ENCODE data around the gene EDN2. TPM values are rescaled to one million over a fixed set of nuclear protein-coding genes. Genes with fewer than 3 reads are reported as not detected.

Gene EDN2
- total RNA-seq, 1 experiment from 2014 or later = 0.28 TPM

DNA sequence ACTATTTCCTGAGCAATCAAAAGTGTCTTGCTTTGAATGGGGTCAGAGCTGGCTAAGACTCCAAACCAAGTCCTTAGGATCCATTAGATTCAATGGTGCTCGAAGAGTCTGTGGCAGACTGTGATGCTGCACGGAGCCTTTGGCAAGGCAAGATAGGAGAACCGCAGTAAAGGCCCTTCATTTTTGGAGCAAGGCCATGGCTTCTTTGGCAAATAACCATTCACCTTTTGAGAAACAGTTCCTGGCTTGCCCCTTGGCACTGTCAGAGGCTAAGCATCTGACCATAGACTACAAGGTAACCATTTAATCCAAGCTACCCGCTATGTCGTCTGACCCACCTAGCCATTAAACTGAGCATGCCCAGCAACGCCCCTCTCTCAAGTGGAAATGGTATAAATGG is 45.2 kb downstream of the EDN2 start:
- Mint-ChIP-seq H3K27me3 (ENCODE audit: unreplicated experiment) (no peaks in the 10 kb centered on the region), H3K27ac (ENCODE audit: unreplicated experiment) (no peak overlapping the region), H3K4me3 (ENCODE audit: low read depth, unreplicated experiment) (no peak overlapping the region), H3K4me1 (ENCODE audit: low read depth, unreplicated experiment) (peaks cover 13% of the 10 kb centered on the region), H3K9me3 (ENCODE audit: low read depth, unreplicated experiment) (no peaks in the 10 kb centered on the region), H3K36me3 (ENCODE audit: insufficient read depth, unreplicated experiment) (no peaks in the 10 kb centered on the region)
- TF ChIP-seq, protein P1, sequence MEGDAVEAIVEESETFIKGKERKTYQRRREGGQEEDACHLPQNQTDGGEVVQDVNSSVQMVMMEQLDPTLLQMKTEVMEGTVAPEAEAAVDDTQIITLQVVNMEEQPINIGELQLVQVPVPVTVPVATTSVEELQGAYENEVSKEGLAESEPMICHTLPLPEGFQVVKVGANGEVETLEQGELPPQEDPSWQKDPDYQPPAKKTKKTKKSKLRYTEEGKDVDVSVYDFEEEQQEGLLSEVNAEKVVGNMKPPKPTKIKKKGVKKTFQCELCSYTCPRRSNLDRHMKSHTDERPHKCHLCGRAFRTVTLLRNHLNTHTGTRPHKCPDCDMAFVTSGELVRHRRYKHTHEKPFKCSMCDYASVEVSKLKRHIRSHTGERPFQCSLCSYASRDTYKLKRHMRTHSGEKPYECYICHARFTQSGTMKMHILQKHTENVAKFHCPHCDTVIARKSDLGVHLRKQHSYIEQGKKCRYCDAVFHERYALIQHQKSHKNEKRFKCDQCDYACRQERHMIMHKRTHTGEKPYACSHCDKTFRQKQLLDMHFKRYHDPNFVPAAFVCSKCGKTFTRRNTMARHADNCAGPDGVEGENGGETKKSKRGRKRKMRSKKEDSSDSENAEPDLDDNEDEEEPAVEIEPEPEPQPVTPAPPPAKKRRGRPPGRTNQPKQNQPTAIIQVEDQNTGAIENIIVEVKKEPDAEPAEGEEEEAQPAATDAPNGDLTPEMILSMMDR (IDR thresholded peaks at IDR 0.05; ENCODE audit: unreplicated experiment) = no peak
- intact Hi-C loops (cut with micrococcal nuclease; ENCODE audit: unreplicated experiment) = no loop called here
- BruUV-seq (replicated peaks) = no TSS peak
- DNase-seq = no peak
- CTCF ChIA-PET = no interaction called here

DNA sequence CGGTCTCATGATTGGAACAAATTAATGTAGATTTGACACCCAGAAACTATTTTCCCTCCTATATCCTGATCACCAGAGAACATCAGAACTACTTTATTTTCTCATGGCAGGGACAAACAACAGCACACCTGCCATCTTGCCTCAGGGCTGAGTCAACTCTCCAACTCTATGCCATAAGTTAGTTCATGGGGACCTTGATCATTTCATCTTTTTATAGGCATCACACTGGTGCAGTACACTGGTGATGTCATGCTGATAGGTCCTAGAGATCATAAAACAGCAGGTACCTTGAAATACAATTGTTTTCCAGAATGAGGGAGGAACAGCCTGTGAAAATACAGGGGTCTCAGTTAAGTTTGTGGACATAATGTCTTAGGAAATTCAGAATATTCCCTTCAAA is 45.8 kb downstream of the EDN2 start:
- no peak overlapping the region for H3K4me3 Mint-ChIP-seq (ENCODE audit: low read depth, unreplicated experiment)
- TF ChIP-seq, protein P1 (IDR thresholded peaks at IDR 0.05; ENCODE audit: unreplicated experiment) = no peak
- no peaks in the 10 kb centered on the region for H3K9me3 Mint-ChIP-seq (ENCODE audit: low read depth, unreplicated experiment)
- DNase-seq = no peak
- H3K4me1 Mint-ChIP-seq (ENCODE audit: low read depth, unreplicated experiment) = peaks cover 18% of the 10 kb centered on the region
- H3K27me3 Mint-ChIP-seq (ENCODE audit: unreplicated experiment) = no peaks in the 10 kb centered on the region
- BruUV-seq (replicated peaks) = no TSS peak
- H3K27ac Mint-ChIP-seq (ENCODE audit: unreplicated experiment) = no peak overlapping the region
- intact Hi-C loops (cut with micrococcal nuclease; ENCODE audit: unreplicated experiment) = no loop called here
- CTCF ChIA-PET = no interaction called here
- no peaks in the 10 kb centered on the region for H3K36me3 Mint-ChIP-seq (ENCODE audit: insufficient read depth, unreplicated experiment)

DNA sequence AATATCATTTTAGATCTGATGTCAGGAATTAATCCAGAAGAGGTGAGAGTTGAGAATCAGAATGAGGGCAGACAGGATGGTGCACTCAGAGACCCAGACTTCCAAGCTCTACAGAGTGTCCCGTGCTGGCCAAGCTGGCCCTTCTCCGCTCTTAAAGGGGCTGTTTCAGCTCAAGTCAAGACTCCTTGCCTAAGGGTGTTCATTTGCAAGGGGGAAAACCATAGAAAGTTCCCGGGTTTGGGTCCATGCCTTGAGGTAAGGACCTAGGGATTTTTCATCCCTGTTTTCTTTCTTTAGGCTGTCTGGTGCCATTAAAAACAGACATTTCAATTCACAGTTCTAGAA is 47.5 kb downstream of the EDN2 start:
- CTCF ChIA-PET = interaction anchor here (0.6 kb wide), 1 partner anchor 184 kb away, joined by 6 read pairs; no protein-coding TSS in a partner anchor
- intact Hi-C loops (cut with micrococcal nuclease; ENCODE audit: unreplicated experiment) = no loop called here
- H3K27ac Mint-ChIP-seq (ENCODE audit: unreplicated experiment) = no peak overlapping the region

DNA sequence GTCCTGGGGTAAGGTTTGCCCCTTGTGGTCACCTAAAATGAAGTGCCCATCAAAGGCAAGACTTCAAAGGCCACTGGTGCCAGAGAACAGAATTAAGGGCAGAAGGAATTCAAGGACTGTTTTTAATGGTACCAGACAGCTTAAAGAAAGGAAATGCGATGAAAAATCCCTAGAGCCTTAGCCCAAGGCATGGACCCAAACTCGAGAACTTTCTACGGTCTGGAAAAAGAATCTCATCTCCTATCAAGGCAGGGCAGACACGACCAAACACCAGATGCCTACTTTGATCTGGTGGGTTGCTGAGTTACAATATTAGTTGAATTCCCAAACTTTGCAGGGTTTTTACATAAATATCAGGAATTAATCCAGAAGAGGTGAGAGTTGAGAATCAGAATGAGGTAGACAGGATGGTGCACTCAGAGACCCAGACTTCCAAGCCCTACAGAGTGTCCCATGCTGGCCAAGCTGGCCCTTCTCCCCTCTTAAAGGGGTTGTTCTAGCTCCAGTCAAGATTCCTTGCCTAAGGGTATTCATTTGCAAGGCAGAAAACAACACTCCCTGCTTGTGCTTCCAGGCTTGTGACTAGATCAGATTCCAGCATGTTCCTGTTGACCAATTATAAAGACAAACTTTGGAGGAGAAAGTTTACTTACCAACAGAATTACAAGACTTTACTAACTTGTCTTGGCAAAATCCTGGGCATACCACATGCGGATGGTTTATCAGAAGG is 48.0 kb downstream of the EDN2 start:
- peaks cover 34% of the 10 kb centered on the region for H3K4me1 Mint-ChIP-seq (ENCODE audit: low read depth, unreplicated experiment)
- CTCF ChIA-PET = interaction anchor here (0.6 kb wide), 1 partner anchor 183 kb away, joined by 6 read pairs; no protein-coding TSS in a partner anchor
- H3K36me3 Mint-ChIP-seq (ENCODE audit: insufficient read depth, unreplicated experiment) = no peaks in the 10 kb centered on the region
- no peak overlapping the region for H3K4me3 Mint-ChIP-seq (ENCODE audit: low read depth, unreplicated experiment)
- TF ChIP-seq, protein P1 (IDR thresholded peaks at IDR 0.05; ENCODE audit: unreplicated experiment) = no peak
- no peak for DNase-seq
- BruUV-seq (replicated peaks) = no TSS peak
- H3K27ac Mint-ChIP-seq (ENCODE audit: unreplicated experiment) = no peak overlapping the region
- no peaks in the 10 kb centered on the region for H3K27me3 Mint-ChIP-seq (ENCODE audit: unreplicated experiment)
- intact Hi-C loops (cut with micrococcal nuclease; ENCODE audit: unreplicated experiment) = no loop called here
- no peaks in the 10 kb centered on the region for H3K9me3 Mint-ChIP-seq (ENCODE audit: low read depth, unreplicated experiment)

More for the DNA sequence above, 47.5 kb downstream of the EDN2 start:
- DNase-seq = no peak
- TF ChIP-seq, protein P1 (IDR thresholded peaks at IDR 0.05; ENCODE audit: unreplicated experiment) = no peak
- no peaks in the 10 kb centered on the region for H3K27me3 Mint-ChIP-seq (ENCODE audit: unreplicated experiment)
- no peaks in the 10 kb centered on the region for H3K9me3 Mint-ChIP-seq (ENCODE audit: low read depth, unreplicated experiment)
- no peak overlapping the region for H3K4me3 Mint-ChIP-seq (ENCODE audit: low read depth, unreplicated experiment)
- peaks cover 34% of the 10 kb centered on the region for H3K4me1 Mint-ChIP-seq (ENCODE audit: low read depth, unreplicated experiment)
- H3K36me3 Mint-ChIP-seq (ENCODE audit: insufficient read depth, unreplicated experiment) = no peaks in the 10 kb centered on the region
- BruUV-seq (replicated peaks) = no TSS peak

Measured in Calu3 (cell line).